HCT116 (cell line): ENCODE measurements around the gene UBXN10.

ENCODE experiments used
- SP1 ChIP-seq: IDR thresholded peaks from 2 replicates; pipeline ENCODE4 v1.6.1; 2012; ENCODE audit warnings: low read depth
- ZNF274 ChIP-seq: fragments of 200-500 bp; sonication (Bioruptor generic); IDR thresholded peaks from 2 replicates; pipeline ENCODE4 v1.6.1; 2014; ENCODE audit warnings: mild to moderate bottlenecking, low read depth, low read length, inconsistent platforms

GRCh38 chr1:20141466-20141865 is 44.4 kb upstream of the UBXN10 start:
- no peak for TF ChIP-seq SP1
- no peak for TF ChIP-seq ZNF274
